Pancreas (tissue), 10 donors: ENCODE data around the gene PNPLA6. TPM values are rescaled to one million over a fixed set of nuclear protein-coding genes. Genes with fewer than 3 reads are reported as not detected.
A peak's percentile ranks its signal among the peaks of the same experiment; 100 is the strongest.

Source experiments
- ATAC-seq, 4 donors: fragments of 200-7000 bp; cut with Tn5 transposase; one replicate each; pipeline versions ENCODE4 v1.8.0 to v1.9.1; 2020; ENCODE audit warnings: mild to moderate bottlenecking in 4 of 4, moderate library complexity in 4 of 4
- DNase-seq, 6 donors: peaks; one replicate each; pipeline ENCODE4 v3.0.0-alpha.2; 2020
- FAIRE-seq: peaks from 2 replicates; lab custom pipeline; 2012; peaks lifted over from hg19 to GRCh38; lab: Jason Lieb, UNC
- H3K27ac ChIP-seq, 4 donors: fragments of 200-600 bp; sonication (generic); 1 replicate in 3 of 4; 2 replicates in 1 of 4; pipeline versions ENCODE4 v1.5.0 to v1.8.0; 2020
- H3K27me3 ChIP-seq, 4 donors: fragments of 200-600 bp; one replicate each; pipeline ENCODE4 v1.8.0; 2021
- H3K36me3 ChIP-seq, 3 donors: fragments of 200-600 bp; sonication (generic) in 1 of 3; one replicate each; pipeline versions ENCODE4 v1.5.0 to v1.8.0; 2020 to 2021
- H3K4me1 ChIP-seq, 3 donors: fragments of 200-600 bp; one replicate each; pipeline ENCODE4 v1.8.0; 2021
- H3K4me3 ChIP-seq, 4 donors: fragments of 200-600 bp; sonication (generic) in 2 of 4; one replicate each; pipeline versions ENCODE4 v1.5.0 to v1.8.0; 2020 to 2021
- H3K9me3 ChIP-seq, 4 donors: fragments of 200-600 bp; one replicate each; pipeline ENCODE4 v1.8.0; 2021
- CTCF ChIP-seq, 4 donors: fragments of 200-600 bp; sonication (generic) in 3 of 4; IDR thresholded peaks; one replicate each; pipeline versions ENCODE4 v1.5.0 to v1.8.0; 2021; ENCODE audit warnings: antibody characterized with exemption in 4 of 4
- WGBS, 2 donors: extraction: QIAGEN DNeasy Blood & Tissue Kit; methylation state at CpG; one replicate each; pipeline ENCODE4 v1.1.7; 2013; 5-methylcytosine and 5-hydroxymethylcytosine counted together
- intact Hi-C, 3 donors: fragments of 100-400 bp; cut with DNase I; formaldehyde crosslinking; loops; one replicate each; pipeline versions ENCODE4 v1.11.1 to v1.14.2; 2022
- polyA plus RNA-seq, 2 donors: library from polyadenylated mRNA; stranded (reverse); fragments of 200-250 nt; gene quantifications; one replicate each; pipeline ENCODE4 v1.2.3, GENCODE V29; 2013
- total RNA-seq, 6 donors: library from RNA; stranded (reverse); fragmentation: NEBNext Ultra II Directional in 4 of 6; extraction: Animal tissue kit (Norgen Biotek cat#: 25700) in 4 of 6; gene quantifications; one replicate each; pipeline versions ENCODE4 v1.2.1 to v1.2.4, GENCODE V29; 2021 to 2023
- donor health status: healthy with polysubstance abuse.
- donor health status: DM: no; HTN: no; CAD: no; lungs with moderate emphysema.
- donor health status: DM: no; HTN: no; CAD: no.
- donor health status: control.
- donor health status: control.
- donor health status: Bipolar disorder and iron deficiency.
- donor health status: DM: yes; HTN: yes; CAD: no.
- donor health status: DM: no; HTN: no; CAD: no.
- donor health status: DM: no; HTN: no; CAD: no.
- donor health status: DM: yes; HTN: yes; CAD: no.

PNPLA6 gene
- total and polyA plus RNA-seq, 8 donors, result 25.4 to 86.2 (median 34.1) TPM

- TF ChIP-seq CTCF (IDR thresholded peaks at IDR 0.05), result no peak
- no peak overlapping the region for H3K4me3 ChIP-seq
- peak overlapping the region in 2 of 4 donors; percentile 28 to 54 for H3K27ac ChIP-seq
- no peaks in the 10 kb centered on the region for H3K27me3 ChIP-seq
- H3K9me3 ChIP-seq, result no peaks in the 10 kb centered on the region
- ATAC-seq, result peak in 2 of 4 donors; percentile 33 to 53
- H3K36me3 ChIP-seq, result peaks cover 0 to 17% (median 5%) of the 10 kb centered on the region in 3 donors
- DNase-seq, result no peak
- no peaks in the 10 kb centered on the region for H3K4me1 ChIP-seq
- WGBS, 2 donors, result 84 to 85% methylated on average over 3 of the region's 3 CpGs
- intact Hi-C loops, result loop anchor here in 1 of 3 donors (10.0 kb wide), 1 partner anchor 180 kb away; no protein-coding TSS in a partner anchor
- no peak for FAIRE-seq
Measured at GRCh38 chr19:7544626-7545025, 9.1 kb downstream of the PNPLA6 start.

- DNase-seq (no peak), FAIRE-seq (no peak), ATAC-seq (peak in 1 of 4 donors; percentile 29)
- no peak for TF ChIP-seq CTCF (IDR thresholded peaks at IDR 0.05)
- peaks cover 0 to 14% (median 5%) of the 10 kb centered on the region in 3 donors for H3K36me3 ChIP-seq
- 89 to 92% methylated on average over 8 of the region's 8 CpGs for WGBS, 2 donors
- H3K27ac ChIP-seq, result no peak overlapping the region
- H3K4me3 ChIP-seq, result no peak overlapping the region
- no peaks in the 10 kb centered on the region for H3K9me3 ChIP-seq
- H3K27me3 ChIP-seq, result no peaks in the 10 kb centered on the region
- no peaks in the 10 kb centered on the region for H3K4me1 ChIP-seq
- intact Hi-C loops, result loop anchor here in 1 of 3 donors (10.0 kb wide), 1 partner anchor 180 kb away; no protein-coding TSS in a partner anchor
Measured at GRCh38 chr19:7545300-7545699, 9.8 kb downstream of the PNPLA6 start.

GRCh38 chr19:7545904-7546303, 10.4 kb downstream of the PNPLA6 start:
- H3K4me1 ChIP-seq, result no peaks in the 10 kb centered on the region
- no peak for FAIRE-seq
- no peak overlapping the region for H3K27ac ChIP-seq
- intact Hi-C loops, result loop anchor here in 1 of 3 donors (10.0 kb wide), 1 partner anchor 181 kb away; no protein-coding TSS in a partner anchor
- DNase-seq, result no peak
- no peaks in the 10 kb centered on the region for H3K27me3 ChIP-seq
- no peak for TF ChIP-seq CTCF (IDR thresholded peaks at IDR 0.05)
- 91 to 100% methylated on average over 1 of the region's 1 CpG for WGBS, 2 donors
- ATAC-seq, result no peak
- no peaks in the 10 kb centered on the region for H3K9me3 ChIP-seq
- H3K36me3 ChIP-seq, result peaks cover 0 to 8% (median 5%) of the 10 kb centered on the region in 3 donors
- no peak overlapping the region for H3K4me3 ChIP-seq

- intact Hi-C loops, result loop anchor here in 1 of 3 donors (10.0 kb wide), 1 partner anchor 182 kb away; no protein-coding TSS in a partner anchor
- DNase-seq (no peak), ATAC-seq (no peak), FAIRE-seq (no peak)
- Histone ChIP-seq H3K4me3 (no peak overlapping the region), H3K4me1 (no peaks in the 10 kb centered on the region), H3K9me3 (no peaks in the 10 kb centered on the region), H3K27ac (no peak overlapping the region), H3K27me3 (no peaks in the 10 kb centered on the region), H3K36me3 (peaks cover 0 to 5% (median 4%) of the 10 kb centered on the region in 3 donors)
- WGBS, 2 donors, result 84 to 95% methylated on average over 3 of the region's 3 CpGs
- no peak for TF ChIP-seq CTCF (IDR thresholded peaks at IDR 0.05)
Measured at GRCh38 chr19:7547159-7547558, 11.6 kb downstream of the PNPLA6 start.
